GM12878 (cell line): ENCODE measurements around the gene IBA57. TPM values are rescaled to one million over a fixed set of nuclear protein-coding genes. Genes with fewer than 3 reads are reported as not detected.

ENCODE experiments used
- ATAC-seq: fragments of 200-7000 bp; cut with Tn5 transposase; 3 replicates; pipeline ENCODE4 v1.9.1; 2020; ENCODE audit warnings: mild to moderate bottlenecking, moderate library complexity
- BruUV-seq: library from RNA; stranded (reverse); fragments of 400-500 nt; replicated peaks from 2 replicates; lab custom pipeline; 2021; lab: Mats Ljungman, UMichigan
- CTCF ChIA-PET: fragments of 300-600 bp; sonication (Branson Sonifier 250); formaldehyde crosslinking; extraction: SDS; loops from one replicate; lab custom pipeline; 2021; ENCODE audit warnings: inconsistent platforms; lab: Yijun Ruan, JAX
- POLR2A ChIA-PET: fragments of 350-600 bp; formaldehyde crosslinking; extraction: SDS; loops from one replicate; lab custom pipeline; 2021; ENCODE audit warnings: inconsistent platforms; lab: Charles Lee
- RAD21 ChIA-PET: fragments of 300-600 bp; sonication (Branson Sonifier 250); formaldehyde crosslinking; loops from one replicate; lab custom pipeline; 2023; ENCODE audit warnings: antibody characterized with exemption; ENCODE audit not compliant: unreplicated experiment; lab: Charles Lee
- SMC1A ChIA-PET: fragments of 300-600 bp; sonication (Branson Sonifier 250); formaldehyde crosslinking; loops from one replicate; lab custom pipeline; 2023; ENCODE audit not compliant: unreplicated experiment, uncharacterized antibody; lab: Charles Lee
- DNase-seq: peaks from one replicate; pipeline ENCODE4 v3.0.0-alpha.2; 2011; ENCODE audit warnings: low read depth, low spot score
- FAIRE-seq: peaks from 3 replicates; lab custom pipeline; 2011; peaks lifted over from hg19 to GRCh38; lab: Jason Lieb, UNC
- H2AFZ ChIP-seq: 2 replicates; pipeline ENCODE4 v1.6.0; 2011; ENCODE audit warnings: low read depth, low read length, control low read depth; ENCODE audit not compliant: control insufficient read depth
- H3K27ac ChIP-seq: 2 replicates; pipeline ENCODE4 v1.5.1; 2011; ENCODE audit warnings: control low read depth; ENCODE audit not compliant: control insufficient read depth, insufficient read depth
- H3K27me3 ChIP-seq, 2 experiments: replicated peaks in 1 of 2; 2 replicates each; pipeline versions ENCODE4 v1.6.0 to v1.6.1; 2011; ENCODE audit warnings: low read length in 1 of 2; ENCODE audit not compliant: control insufficient read depth in 2 of 2, insufficient read depth in 2 of 2
- H3K36me3 ChIP-seq, 2 experiments: 2 replicates each; pipeline ENCODE4 v1.5.1; 2011; ENCODE audit warnings: low read length in 1 of 2; ENCODE audit not compliant: control insufficient read depth in 2 of 2, insufficient read depth in 2 of 2
- H3K4me1 ChIP-seq: 2 replicates; pipeline ENCODE4 v1.6.1; 2011; ENCODE audit warnings: mild to moderate bottlenecking, low read length, moderate library complexity, mixed read lengths; ENCODE audit not compliant: control insufficient read depth, insufficient read depth
- H3K4me2 ChIP-seq: 2 replicates; pipeline ENCODE4 v1.6.0; 2011; ENCODE audit warnings: control low read depth; ENCODE audit not compliant: control insufficient read depth, insufficient read depth
- H3K4me3 ChIP-seq: fragments of 200-600 bp; sonication (generic); 2 replicates; pipeline ENCODE4 v1.5.1; 2016
- H3K79me2 ChIP-seq: 2 replicates; pipeline ENCODE4 v1.6.0; 2011; ENCODE audit warnings: low read length; ENCODE audit not compliant: control insufficient read depth, insufficient read depth
- H3K9ac ChIP-seq: 2 replicates; pipeline ENCODE4 v1.8.0; 2011; ENCODE audit warnings: low read length, control low read depth, mixed read lengths; ENCODE audit not compliant: control insufficient read depth, insufficient read depth
- H3K9me3 ChIP-seq: replicated peaks from 3 replicates; pipeline ENCODE4 v1.5.1; 2011; ENCODE audit warnings: mild to moderate bottlenecking, low read length; ENCODE audit not compliant: control insufficient read depth, insufficient read depth
- H4K20me1 ChIP-seq: 2 replicates; pipeline ENCODE4 v1.6.0; 2011; ENCODE audit not compliant: control insufficient read depth, insufficient read depth
- ATF2 ChIP-seq: IDR thresholded peaks from 2 replicates; pipeline ENCODE4 v1.6.1; 2012; ENCODE audit warnings: low read length, inconsistent platforms
- BRCA1 ChIP-seq: IDR thresholded peaks from 2 replicates; pipeline ENCODE4 v1.6.1; 2011; ENCODE audit warnings: low read depth, low read length, improper control_type of control experiment
- CHD4 ChIP-seq: fragments of 200-600 bp; sonication (generic); IDR thresholded peaks from 2 replicates; pipeline ENCODE4 v1.6.1; 2016; ENCODE audit warnings: mild to moderate bottlenecking
- CTCF ChIP-seq, 3 experiments: IDR thresholded peaks in 2 of 3; conservative IDR thresholded peaks in 1 of 3; 2 replicates each; pipeline ENCODE4 v1.5.1; 2011; ENCODE audit warnings: low read depth in 3 of 3, low read length in 3 of 3, mild to moderate bottlenecking in 3 of 3, control low read depth in 2 of 3, moderate library complexity in 2 of 3, inconsistent platforms in 1 of 3, mixed read lengths in 1 of 3; ENCODE audit not compliant: control insufficient read depth in 2 of 3, insufficient read depth in 1 of 3; ENCODE audit errors: extremely low read depth in 1 of 3
- DPF2 ChIP-seq: fragments of 450-650 bp; IDR thresholded peaks from 2 replicates; pipeline ENCODE4 v1.6.1; 2017; ENCODE audit warnings: mild to moderate bottlenecking
- FOS ChIP-seq: IDR thresholded peaks from 3 replicates; pipeline ENCODE4 v1.6.1; 2011; ENCODE audit warnings: borderline replicate concordance; ENCODE audit not compliant: insufficient read length; ENCODE audit errors: extremely low read depth
- KDM1A ChIP-seq: fragments of 200-600 bp; sonication (generic); IDR thresholded peaks from 2 replicates; pipeline ENCODE4 v1.6.1; 2016; ENCODE audit warnings: borderline replicate concordance
- MAX ChIP-seq: IDR thresholded peaks from 2 replicates; pipeline ENCODE4 v1.6.1; 2012; ENCODE audit warnings: low read depth, low read length, improper control_type of control experiment
- MXI1 ChIP-seq: fragments of 150-350 bp; IDR thresholded peaks from 2 replicates; pipeline ENCODE4 v1.6.1; 2011; ENCODE audit warnings: low read depth, mild to moderate bottlenecking, inconsistent platforms, low read length, improper control_type of control experiment
- NFYB ChIP-seq: IDR thresholded peaks from 2 replicates; pipeline ENCODE4 v1.6.1; 2011; ENCODE audit warnings: low read depth, mild to moderate bottlenecking, low read length, improper control_type of control experiment, moderate library complexity; ENCODE audit not compliant: insufficient read depth
- NR2C2 ChIP-seq: IDR thresholded peaks from 2 replicates; pipeline ENCODE4 v1.6.1; 2011; ENCODE audit warnings: borderline replicate concordance, low read depth; ENCODE audit not compliant: control insufficient read depth, insufficient read length
- WRNIP1 ChIP-seq: IDR thresholded peaks from 2 replicates; pipeline ENCODE4 v1.6.1; 2011; ENCODE audit warnings: low read depth, low read length, improper control_type of control experiment, borderline replicate concordance
- WGBS: methylation state at CpG from one replicate; pipeline ENCODE4 v1.1.6; 2016; ENCODE audit warnings: low lambda C conversion rate; ENCODE audit not compliant: insufficient replicate concordance, insufficient coverage; ENCODE audit errors: missing lambda C conversion rate; 5-methylcytosine and 5-hydroxymethylcytosine counted together
- in situ Hi-C: fragments of 300-500 bp; cut with MboI; formaldehyde crosslinking; loops from 9 replicates; pipeline ENCODE4 v1.14.3; 2018; ENCODE audit warnings: mixed read lengths
- intact Hi-C: fragments of 100-400 bp; cut with micrococcal nuclease; formaldehyde crosslinking; loops from one replicate; pipeline ENCODE4 v1.14.2; 2022; ENCODE audit not compliant: unreplicated experiment
- polyA plus RNA-seq, 11 experiments: library from polyadenylated mRNA; depleted of rRNA in 4 of 11; unstranded in 6 of 11; stranded (reverse) in 5 of 11; fragments of >200 nt; fragmentation: Nextera tagmentation in 4 of 11; fragmentation: Illumina TruSeq in 1 of 11; extraction: Ambion mirVana in 4 of 11; extraction: Trizol in 1 of 11; gene quantifications; 1 replicate in 1 of 11; 2 replicates in 10 of 11; pipeline versions ENCODE4 v1.2.1 to v1.2.3, GENCODE V29; 2011 to 2016; ENCODE audit warnings: inconsistent platforms in 2 of 11, missing spikeins in 2 of 11, low read depth in 1 of 11
- total RNA-seq, 4 experiments: library from RNA; depleted of rRNA in 3 of 4; stranded (reverse); fragments of >200 nt in 3 of 4; fragmentation: Illumina TruSeq in 1 of 4; extraction: Trizol in 1 of 4; gene quantifications; 2 replicates each; pipeline versions ENCODE4 v1.2.1 to v1.2.3, GENCODE V29; 2013 to 2021
- TF ChIP-seq, protein P1 (sequence below): IDR thresholded peaks from 2 replicates; pipeline ENCODE4 v1.6.1; 2012; ENCODE audit warnings: low read depth, low read length, improper control_type of control experiment
- TF ChIP-seq, protein P2 (sequence below): IDR thresholded peaks from 2 replicates; pipeline ENCODE4 v1.6.1; 2011; ENCODE audit warnings: borderline replicate concordance, low read depth, mild to moderate bottlenecking, moderate library complexity, mixed read lengths, low read length; ENCODE audit not compliant: insufficient read depth; ENCODE audit errors: extremely low read length

Gene IBA57
- total and polyA plus RNA-seq, 10 of the 15 experiments (the other 5 are each of a cell fraction or from before 2014, with no cell fraction given) = 0.51 to 8.6 (median 3.7) TPM

GRCh38 chr1:228181645-228182034 lies 16.0 kb downstream of the IBA57 start:
- no peak overlapping the region for H3K9ac ChIP-seq
- ChIA-PET POLR2A (no interaction called here), RAD21 (no interaction called here), SMC1A (no interaction called here), CTCF (no interaction called here)
- no peak for DNase-seq
- H4K20me1 ChIP-seq = no peaks in the 10 kb centered on the region
- no peaks in the 10 kb centered on the region for H3K79me2 ChIP-seq
- BruUV-seq = no TSS peak
- no peak for FAIRE-seq
- H3K36me3 ChIP-seq = no peaks in the 10 kb centered on the region
- no peak overlapping the region for H3K4me3 ChIP-seq
- intact Hi-C loops (no loop called here), in situ Hi-C loops (no loop called here)
- no peak overlapping the region for H3K4me2 ChIP-seq
- no peaks in the 10 kb centered on the region for H3K4me1 ChIP-seq
- ATAC-seq = no peak
- no peaks in the 10 kb centered on the region for H3K27me3 ChIP-seq
- H2AFZ ChIP-seq = no peak overlapping the region
- WGBS = 81% methylated on average over 9 of the region's 9 CpGs
- TF ChIP-seq, protein P1, sequence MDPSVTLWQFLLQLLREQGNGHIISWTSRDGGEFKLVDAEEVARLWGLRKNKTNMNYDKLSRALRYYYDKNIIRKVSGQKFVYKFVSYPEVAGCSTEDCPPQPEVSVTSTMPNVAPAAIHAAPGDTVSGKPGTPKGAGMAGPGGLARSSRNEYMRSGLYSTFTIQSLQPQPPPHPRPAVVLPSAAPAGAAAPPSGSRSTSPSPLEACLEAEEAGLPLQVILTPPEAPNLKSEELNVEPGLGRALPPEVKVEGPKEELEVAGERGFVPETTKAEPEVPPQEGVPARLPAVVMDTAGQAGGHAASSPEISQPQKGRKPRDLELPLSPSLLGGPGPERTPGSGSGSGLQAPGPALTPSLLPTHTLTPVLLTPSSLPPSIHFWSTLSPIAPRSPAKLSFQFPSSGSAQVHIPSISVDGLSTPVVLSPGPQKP = no peak
- no peak for TF ChIP-seq MAX
- no peak for TF ChIP-seq ATF2
- TF ChIP-seq, protein P2, sequence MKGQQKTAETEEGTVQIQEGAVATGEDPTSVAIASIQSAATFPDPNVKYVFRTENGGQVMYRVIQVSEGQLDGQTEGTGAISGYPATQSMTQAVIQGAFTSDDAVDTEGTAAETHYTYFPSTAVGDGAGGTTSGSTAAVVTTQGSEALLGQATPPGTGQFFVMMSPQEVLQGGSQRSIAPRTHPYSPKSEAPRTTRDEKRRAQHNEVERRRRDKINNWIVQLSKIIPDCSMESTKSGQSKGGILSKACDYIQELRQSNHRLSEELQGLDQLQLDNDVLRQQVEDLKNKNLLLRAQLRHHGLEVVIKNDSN = no peak
- TF ChIP-seq NFYB = no peak
- TF ChIP-seq BRCA1 = no peak
- TF ChIP-seq KDM1A = no peak
- no peak for TF ChIP-seq WRNIP1
- TF ChIP-seq NR2C2 = no peak
- no peak for TF ChIP-seq FOS
- no peak for TF ChIP-seq DPF2
- no peak for TF ChIP-seq CHD4
- no peak for TF ChIP-seq MXI1
- TF ChIP-seq CTCF (IDR thresholded peaks at IDR 0.05 in 2 of 3, conservative IDR thresholded peaks at IDR 0.05 in 1 of 3; ENCODE audit: control insufficient read depth in 2 of 3, extremely low read depth in 1 of 3, insufficient read depth in 1 of 3, low read depth in 3 of 3, low read length in 3 of 3) = no peak
- H3K9me3 ChIP-seq = no peaks in the 10 kb centered on the region
- no peak overlapping the region for H3K27ac ChIP-seq
